ENCODE results near the gene ANKRD44.

Gene ANKRD44

GRCh38 chr2:196959734-196960338 lies 350.7 kb downstream of the ANKRD44 start:
- in situ Hi-C loops (cut with HindIII; ENCODE audit: low pct_ligation_motif_present, low sequenced_read_pairs) = no loop called here
- Histone ChIP-seq H3K27me3 (replicated peaks) (no peaks in the 10 kb centered on the region), H3K36me3 (replicated peaks) (no peaks in the 10 kb centered on the region), H3K4me3 (ENCODE audit: low read depth, low read length) (no peak overlapping the region), H3K27ac (no peak overlapping the region)
- DNase-seq = no peak
- TF ChIP-seq CTCF (IDR thresholded peaks at IDR 0.05; ENCODE audit: low read depth, low read length, missing control alignments) = no peak

GRCh38 chr2:196959281-196959680 lies 351.3 kb downstream of the ANKRD44 start:
- H3K27me3 ChIP-seq (replicated peaks) = no peaks in the 10 kb centered on the region
- DNase-seq = no peak
- no peak for TF ChIP-seq CTCF (IDR thresholded peaks at IDR 0.05; ENCODE audit: low read depth, low read length, missing control alignments)
- no peaks in the 10 kb centered on the region for H3K36me3 ChIP-seq (replicated peaks)
- in situ Hi-C loops (cut with HindIII; ENCODE audit: low pct_ligation_motif_present, low sequenced_read_pairs) = no loop called here
- no peak overlapping the region for H3K27ac ChIP-seq
- H3K4me3 ChIP-seq (ENCODE audit: low read depth, low read length) = no peak overlapping the region

GRCh38 chr2:196957881-196958525 lies 352.6 kb downstream of the ANKRD44 start:
- Histone ChIP-seq H3K4me3 (ENCODE audit: low read depth, low read length) (no peak overlapping the region), H3K36me3 (replicated peaks) (no peaks in the 10 kb centered on the region), H3K27me3 (replicated peaks) (no peaks in the 10 kb centered on the region), H3K27ac (no peak overlapping the region)
- no peak for TF ChIP-seq CTCF (IDR thresholded peaks at IDR 0.05; ENCODE audit: low read depth, low read length, missing control alignments)
- no peak for DNase-seq
- in situ Hi-C loops (cut with HindIII; ENCODE audit: low pct_ligation_motif_present, low sequenced_read_pairs) = no loop called here

GRCh38 chr2:196957442-196957841 lies 353.1 kb downstream of the ANKRD44 start:
- H3K27me3 ChIP-seq (replicated peaks) = no peaks in the 10 kb centered on the region
- H3K4me3 ChIP-seq (ENCODE audit: low read depth, low read length) = no peak overlapping the region
- no peak overlapping the region for H3K27ac ChIP-seq
- in situ Hi-C loops (cut with HindIII; ENCODE audit: low pct_ligation_motif_present, low sequenced_read_pairs) = no loop called here
- TF ChIP-seq CTCF (IDR thresholded peaks at IDR 0.05; ENCODE audit: low read depth, low read length, missing control alignments) = no peak
- DNase-seq = no peak
- H3K36me3 ChIP-seq (replicated peaks) = no peaks in the 10 kb centered on the region

- in situ Hi-C loops (cut with HindIII; ENCODE audit: low pct_ligation_motif_present, low sequenced_read_pairs) = no loop called here
- Histone ChIP-seq H3K4me3 (ENCODE audit: low read depth, low read length) (no peak overlapping the region), H3K27me3 (replicated peaks) (no peaks in the 10 kb centered on the region), H3K27ac (no peak overlapping the region), H3K36me3 (replicated peaks) (no peaks in the 10 kb centered on the region)
- no peak for TF ChIP-seq CTCF (IDR thresholded peaks at IDR 0.05; ENCODE audit: low read depth, low read length, missing control alignments)
- no peak for DNase-seq
These were observed 354.5 kb downstream of the ANKRD44 start for GRCh38 chr2:196956069-196956468.

GRCh38 chr2:196955036-196955435 lies 355.5 kb downstream of the ANKRD44 start:
- no peaks in the 10 kb centered on the region for H3K36me3 ChIP-seq (replicated peaks)
- no peak overlapping the region for H3K27ac ChIP-seq
- TF ChIP-seq CTCF (IDR thresholded peaks at IDR 0.05; ENCODE audit: low read depth, low read length, missing control alignments) = no peak
- no peak overlapping the region for H3K4me3 ChIP-seq (ENCODE audit: low read depth, low read length)
- no peaks in the 10 kb centered on the region for H3K27me3 ChIP-seq (replicated peaks)
- no peak for DNase-seq
- in situ Hi-C loops (cut with HindIII; ENCODE audit: low pct_ligation_motif_present, low sequenced_read_pairs) = no loop called here

Data from brain microvascular endothelial cell (primary cell).